Upper lobe of left lung (tissue), 6 donors: ENCODE data around the gene AFAP1L2. TPM values are rescaled to one million over a fixed set of nuclear protein-coding genes. Genes with fewer than 3 reads are reported as not detected.

Source experiments
- ATAC-seq, 2 donors: fragments of 200-7000 bp; cut with Tn5 transposase; one replicate each; pipeline ENCODE4 v1.9.1; 2022; ENCODE audit warnings: mild to moderate bottlenecking in 2 of 2, moderate library complexity in 2 of 2; ENCODE audit not compliant: low FRiP score in 2 of 2
- DNase-seq, 2 donors: peaks; one replicate each; pipeline ENCODE4 v3.0.0-alpha.2; 2019 to 2020
- H3K27ac ChIP-seq, 4 donors: fragments of 200-600 bp; sonication (generic); one replicate each; pipeline ENCODE4 v1.5.1; 2016 to 2019
- H3K27me3 ChIP-seq, 4 donors: fragments of 200-600 bp; sonication (generic); one replicate each; pipeline ENCODE4 v1.5.1; 2017 to 2019
- H3K36me3 ChIP-seq, 4 donors: fragments of 200-600 bp; sonication (generic); one replicate each; pipeline ENCODE4 v1.5.1; 2016 to 2019
- H3K4me1 ChIP-seq, 4 donors: fragments of 200-600 bp; sonication (generic); one replicate each; pipeline ENCODE4 v1.5.1; 2018 to 2019
- H3K4me3 ChIP-seq, 4 donors: fragments of 200-600 bp; sonication (generic); one replicate each; pipeline ENCODE4 v1.5.1; 2017 to 2019; ENCODE audit warnings: mild to moderate bottlenecking in 2 of 4, moderate library complexity in 1 of 4
- H3K9me3 ChIP-seq, 4 donors: fragments of 200-600 bp; sonication (generic); one replicate each; pipeline ENCODE4 v1.5.1; 2018 to 2019
- CTCF ChIP-seq, 6 experiments: fragments of 450-650 bp in 4 of 6; fragments of 200-600 bp in 2 of 6; sonication (generic) in 2 of 6; IDR thresholded peaks; one replicate each; pipeline ENCODE4 v1.5.1; 2016 to 2019; ENCODE audit warnings: antibody characterized with exemption in 6 of 6
- EP300 ChIP-seq, 4 donors: sonication (generic); formaldehyde crosslinking; IDR thresholded peaks; one replicate each; pipeline ENCODE4 v1.5.1; 2017; ENCODE audit warnings: antibody characterized with exemption in 4 of 4, control low read depth in 2 of 4
- POLR2A ChIP-seq, 4 donors: fragments of 450-650 bp; IDR thresholded peaks; one replicate each; pipeline ENCODE4 v1.5.1; 2016 to 2017; ENCODE audit warnings: antibody characterized with exemption in 4 of 4, mild to moderate bottlenecking in 2 of 4
- POLR2AphosphoS5 ChIP-seq, 2 donors: sonication (generic); formaldehyde crosslinking; IDR thresholded peaks; one replicate each; pipeline ENCODE4 v1.5.1; 2017; ENCODE audit warnings: antibody characterized with exemption in 2 of 2
- WGBS, 2 donors: methylation state at CpG; one replicate each; pipeline ENCODE4 v1.1.5; 2017 to 2018; 5-methylcytosine and 5-hydroxymethylcytosine counted together
- total RNA-seq, 6 donors: library from RNA; depleted of rRNA in 4 of 6; stranded (reverse); fragments of >200 nt in 4 of 6; gene quantifications; one replicate each; pipeline versions ENCODE4 v1.1.0 to v1.2.1, GENCODE V29; 2016 to 2021
- donor health status: DM: no; HTN: no; CAD: no; lungs with moderate emphysema.
- donor health status: DM: no; HTN: yes; CAD: no; lungs with severe emphysema.

AFAP1L2 gene
- total RNA-seq, 6 donors from 2014 or later, result 2.3 to 9.6 (median 3.4) TPM

GRCh38 chr10:114313866-114314265, 90.4 kb downstream of the AFAP1L2 start:
- Histone ChIP-seq H3K4me3 (no peak overlapping the region), H3K9me3 (no peaks in the 10 kb centered on the region), H3K27me3 (no peaks in the 10 kb centered on the region), H3K4me1 (no peaks in the 10 kb centered on the region), H3K36me3 (no peaks in the 10 kb centered on the region), H3K27ac (no peak overlapping the region)
- TF ChIP-seq CTCF (IDR thresholded peaks at IDR 0.05) (no peak), POLR2A (IDR thresholded peaks at IDR 0.05) (no peak), POLR2AphosphoS5 (IDR thresholded peaks at IDR 0.05) (no peak), EP300 (IDR thresholded peaks at IDR 0.05) (no peak)
- DNase-seq (no peak), ATAC-seq (no peak)
- WGBS, 2 donors, result 84 to 89% methylated on average over 10 to 11 of the region's 11 CpGs

- TF ChIP-seq POLR2AphosphoS5 (IDR thresholded peaks at IDR 0.05), result no peak
- no peak for TF ChIP-seq EP300 (IDR thresholded peaks at IDR 0.05)
- TF ChIP-seq CTCF (IDR thresholded peaks at IDR 0.05), result no peak
- no peak for TF ChIP-seq POLR2A (IDR thresholded peaks at IDR 0.05)
- no peak overlapping the region for H3K27ac ChIP-seq
- ATAC-seq, result no peak
- H3K9me3 ChIP-seq, result no peaks in the 10 kb centered on the region
- no peaks in the 10 kb centered on the region for H3K27me3 ChIP-seq
- H3K4me3 ChIP-seq, result no peak overlapping the region
- no peaks in the 10 kb centered on the region for H3K4me1 ChIP-seq
- 86 to 100% methylated on average over 5 to 9 of the region's 9 CpGs for WGBS, 2 donors
- no peaks in the 10 kb centered on the region for H3K36me3 ChIP-seq
- no peak for DNase-seq
Observed at GRCh38 chr10:114313139-114313538, 91.2 kb downstream of the AFAP1L2 start.

- WGBS, 2 donors, result 84 to 85% methylated on average over 10 to 13 of the region's 13 CpGs
Observed at GRCh38 chr10:114311496-114312209, 92.6 kb downstream of the AFAP1L2 start.

GRCh38 chr10:114311023-114311422, 93.3 kb downstream of the AFAP1L2 start:
- no peak overlapping the region for H3K27ac ChIP-seq

More at GRCh38 chr10:114311496-114312209, 92.6 kb downstream of the AFAP1L2 start:
- no peaks in the 10 kb centered on the region for H3K9me3 ChIP-seq
- TF ChIP-seq CTCF (IDR thresholded peaks at IDR 0.05), result no peak
- no peak for TF ChIP-seq EP300 (IDR thresholded peaks at IDR 0.05)
- TF ChIP-seq POLR2AphosphoS5 (IDR thresholded peaks at IDR 0.05), result no peak
- TF ChIP-seq POLR2A (IDR thresholded peaks at IDR 0.05), result no peak
- H3K27ac ChIP-seq, result no peak overlapping the region
- H3K4me3 ChIP-seq, result no peak overlapping the region
- no peaks in the 10 kb centered on the region for H3K4me1 ChIP-seq
- H3K36me3 ChIP-seq, result no peaks in the 10 kb centered on the region
- H3K27me3 ChIP-seq, result no peaks in the 10 kb centered on the region
- ATAC-seq (no peak), DNase-seq (no peak)

More at GRCh38 chr10:114311023-114311422, 93.3 kb downstream of the AFAP1L2 start:
- DNase-seq, result no peak
- Histone ChIP-seq H3K9me3 (no peaks in the 10 kb centered on the region), H3K4me3 (no peak overlapping the region), H3K27me3 (no peaks in the 10 kb centered on the region), H3K4me1 (no peaks in the 10 kb centered on the region), H3K36me3 (no peaks in the 10 kb centered on the region)
- TF ChIP-seq EP300 (IDR thresholded peaks at IDR 0.05) (no peak), POLR2A (IDR thresholded peaks at IDR 0.05) (no peak), CTCF (IDR thresholded peaks at IDR 0.05) (no peak), POLR2AphosphoS5 (IDR thresholded peaks at IDR 0.05) (no peak)
- whole genome bisulfite sequencing, 2 donors, result 63 to 76% methylated on average over 6 of the region's 6 CpGs
- ATAC-seq, result no peak
